C4-2B (cell line): ENCODE measurements around the gene GLI3.

Source experiments
- ZFX ChIP-seq: fragments of 450-650 bp; IDR thresholded peaks from 2 replicates; pipeline ENCODE4 v1.6.1; 2017
- TF ChIP-seq, protein P1 (sequence below): fragments of 450-650 bp; conservative IDR thresholded peaks from 2 replicates; pipeline ENCODE4 v1.5.1; 2017; ENCODE audit warnings: mild to moderate bottlenecking

GRCh38 chr7:42253316-42253715, 16.3 kb upstream of the GLI3 start:
- TF ChIP-seq, protein P1, sequence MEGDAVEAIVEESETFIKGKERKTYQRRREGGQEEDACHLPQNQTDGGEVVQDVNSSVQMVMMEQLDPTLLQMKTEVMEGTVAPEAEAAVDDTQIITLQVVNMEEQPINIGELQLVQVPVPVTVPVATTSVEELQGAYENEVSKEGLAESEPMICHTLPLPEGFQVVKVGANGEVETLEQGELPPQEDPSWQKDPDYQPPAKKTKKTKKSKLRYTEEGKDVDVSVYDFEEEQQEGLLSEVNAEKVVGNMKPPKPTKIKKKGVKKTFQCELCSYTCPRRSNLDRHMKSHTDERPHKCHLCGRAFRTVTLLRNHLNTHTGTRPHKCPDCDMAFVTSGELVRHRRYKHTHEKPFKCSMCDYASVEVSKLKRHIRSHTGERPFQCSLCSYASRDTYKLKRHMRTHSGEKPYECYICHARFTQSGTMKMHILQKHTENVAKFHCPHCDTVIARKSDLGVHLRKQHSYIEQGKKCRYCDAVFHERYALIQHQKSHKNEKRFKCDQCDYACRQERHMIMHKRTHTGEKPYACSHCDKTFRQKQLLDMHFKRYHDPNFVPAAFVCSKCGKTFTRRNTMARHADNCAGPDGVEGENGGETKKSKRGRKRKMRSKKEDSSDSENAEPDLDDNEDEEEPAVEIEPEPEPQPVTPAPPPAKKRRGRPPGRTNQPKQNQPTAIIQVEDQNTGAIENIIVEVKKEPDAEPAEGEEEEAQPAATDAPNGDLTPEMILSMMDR = no peak
- no peak for TF ChIP-seq ZFX
